Measurements from ENCODE around the gene SEMA5B. TPM values are rescaled to one million over a fixed set of nuclear protein-coding genes. Genes with fewer than 3 reads are reported as not detected.

The SEMA5B gene
- total RNA-seq, 1 donor from 2014 or later, result 1.0 TPM

GRCh38 chr3:123021996-123022510 is 5.5 kb downstream of the SEMA5B start:
- FAIRE-seq (no peak), DNase-seq (ENCODE audit: low read depth) (no peak)
- H3K27ac ChIP-seq (ENCODE audit: low read depth, low read length), result no peak overlapping the region
- no peak overlapping the region for H3K4me3 ChIP-seq (ENCODE audit: insufficient read depth, low read depth, low read length)
- H3K79me2 ChIP-seq (ENCODE audit: insufficient read depth, low read length), result no peaks in the 10 kb centered on the region
- peaks cover 82% of the 10 kb centered on the region for H3K27me3 ChIP-seq (ENCODE audit: insufficient read depth, low read length)
- H3K4me2 ChIP-seq (ENCODE audit: low read length), result no peak overlapping the region
- peaks cover 10% of the 10 kb centered on the region for H3K4me1 Mint-ChIP-seq (ENCODE audit: low read depth, unreplicated experiment)
- H3K36me3 ChIP-seq (ENCODE audit: insufficient read depth, low read length), result no peaks in the 10 kb centered on the region
- H3K4me3 Mint-ChIP-seq (ENCODE audit: unreplicated experiment), result no peak overlapping the region
- H3K9ac ChIP-seq (ENCODE audit: low read length), result no peak overlapping the region
- TF ChIP-seq EZH2 (IDR thresholded peaks at IDR 0.05; ENCODE audit: insufficient read depth, low read length) (no peak), CTCF (IDR thresholded peaks at IDR 0.05; ENCODE audit: insufficient read depth, low read depth, low read length) (no peak)
- peaks cover 5% of the 10 kb centered on the region for H3K9me3 Mint-ChIP-seq (ENCODE audit: unreplicated experiment)
- H2AFZ ChIP-seq (ENCODE audit: low read depth, low read length), result no peak overlapping the region
- no peak overlapping the region for H3K27ac Mint-ChIP-seq (ENCODE audit: unreplicated experiment)
- H4K20me1 ChIP-seq (ENCODE audit: insufficient read depth, low read length), result peaks cover 8% of the 10 kb centered on the region
- H3K4me1 ChIP-seq (ENCODE audit: insufficient read depth, low read length), result peaks cover 7% of the 10 kb centered on the region
- peaks cover 4% of the 10 kb centered on the region for H3K9me3 ChIP-seq (ENCODE audit: insufficient read depth, low read depth, low read length)
- H3K36me3 Mint-ChIP-seq (ENCODE audit: low read depth, unreplicated experiment), result peaks cover 11% of the 10 kb centered on the region
- peaks cover 65% of the 10 kb centered on the region for H3K27me3 Mint-ChIP-seq (ENCODE audit: low read depth, unreplicated experiment)

- peaks cover 63% of the 10 kb centered on the region for H3K27me3 Mint-ChIP-seq (ENCODE audit: low read depth, unreplicated experiment)
Measured at GRCh38 chr3:123021388-123021787, 6.2 kb downstream of the SEMA5B start.

More at GRCh38 chr3:123021388-123021787, 6.2 kb downstream of the SEMA5B start:
- peaks cover 10% of the 10 kb centered on the region for H3K4me1 Mint-ChIP-seq (ENCODE audit: low read depth, unreplicated experiment)
- Histone ChIP-seq H3K4me1 (ENCODE audit: insufficient read depth, low read length) (peaks cover under 1% of the 10 kb centered on the region), H3K4me3 (ENCODE audit: insufficient read depth, low read depth, low read length) (no peak overlapping the region), H3K9me3 (ENCODE audit: insufficient read depth, low read depth, low read length) (peaks cover 4% of the 10 kb centered on the region), H3K36me3 (ENCODE audit: insufficient read depth, low read length) (no peaks in the 10 kb centered on the region), H3K9ac (ENCODE audit: low read length) (no peak overlapping the region), H3K79me2 (ENCODE audit: insufficient read depth, low read length) (no peaks in the 10 kb centered on the region), H3K27ac (ENCODE audit: low read depth, low read length) (no peak overlapping the region), H3K4me2 (ENCODE audit: low read length) (no peak overlapping the region), H3K27me3 (ENCODE audit: insufficient read depth, low read length) (peaks cover 75% of the 10 kb centered on the region), H4K20me1 (ENCODE audit: insufficient read depth, low read length) (peaks cover 8% of the 10 kb centered on the region), H2AFZ (ENCODE audit: low read depth, low read length) (no peak overlapping the region)
- TF ChIP-seq CTCF (IDR thresholded peaks at IDR 0.05; ENCODE audit: insufficient read depth, low read depth, low read length) (no peak), EZH2 (IDR thresholded peaks at IDR 0.05; ENCODE audit: insufficient read depth, low read length) (no peak)
- no peak for FAIRE-seq
- H3K27ac Mint-ChIP-seq (ENCODE audit: unreplicated experiment), result no peak overlapping the region
- H3K9me3 Mint-ChIP-seq (ENCODE audit: unreplicated experiment), result peaks cover 5% of the 10 kb centered on the region
- no peak for DNase-seq (ENCODE audit: low read depth)
- H3K36me3 Mint-ChIP-seq (ENCODE audit: low read depth, unreplicated experiment), result peaks cover 11% of the 10 kb centered on the region
- H3K4me3 Mint-ChIP-seq (ENCODE audit: unreplicated experiment), result no peak overlapping the region
